SK-N-SH (cell line): ENCODE measurements around the gene UVRAG.

Source experiments
- CTCF ChIP-seq: fragments of 200-600 bp; sonication (generic); IDR thresholded peaks from 2 replicates; pipeline ENCODE4 v1.6.1; 2017; ENCODE audit warnings: antibody characterized with exemption, mild to moderate bottlenecking, moderate library complexity
- EZH2phosphoT487 ChIP-seq: fragments of 200-600 bp; sonication (generic); IDR thresholded peaks from 2 replicates; pipeline ENCODE4 v1.6.1; 2017; ENCODE audit warnings: low read depth, mixed run types, mild to moderate bottlenecking, antibody characterized with exemption, moderate library complexity, borderline replicate concordance
- MAX ChIP-seq: IDR thresholded peaks from 2 replicates; pipeline ENCODE4 v1.4.0; 2012; ENCODE audit warnings: low read depth
- POLR2AphosphoS5 ChIP-seq: IDR thresholded peaks from 2 replicates; pipeline ENCODE4 v1.6.1; 2012; ENCODE audit warnings: low read depth, low read length
- TAF1 ChIP-seq: IDR thresholded peaks from 2 replicates; pipeline ENCODE4 v1.6.1; 2012; ENCODE audit warnings: low read depth, mild to moderate bottlenecking, low read length, moderate library complexity, borderline replicate concordance

DNA sequence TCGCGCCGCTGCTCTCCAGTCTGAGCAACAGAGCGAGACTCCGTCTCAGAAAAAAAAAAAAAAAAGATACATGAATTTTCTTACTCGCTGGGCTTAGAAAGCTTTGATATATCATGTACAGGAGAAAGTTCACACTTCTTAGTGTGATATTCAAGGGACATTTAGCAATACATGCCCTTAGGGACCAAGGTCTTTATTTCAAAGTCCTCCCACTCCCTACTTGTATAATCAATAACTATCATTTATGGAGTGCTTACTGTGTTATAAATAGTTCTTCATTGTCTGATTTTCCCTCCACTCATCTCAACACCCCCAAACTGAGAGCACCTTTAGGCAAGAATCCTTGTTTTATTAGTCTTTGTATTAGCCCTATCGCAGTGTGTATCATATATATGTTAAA, 103.3 kb downstream of the UVRAG start:
- TF ChIP-seq CTCF (no peak), MAX (no peak), EZH2phosphoT487 (no peak), POLR2AphosphoS5 (no peak), TAF1 (no peak)
